IMR-90 (cell line): Measurements from ENCODE around the gene TMEM223.
"Not testable (repeated sequence)": the region's sequence is repeated elsewhere in the genome, so short reads cannot be mapped to it uniquely, and the experiment has no call there.

Experiments
- CTCF ChIP-seq: conservative IDR thresholded peaks from 2 replicates; pipeline ENCODE4 v1.5.1; 2012; ENCODE audit warnings: mild to moderate bottlenecking, low read depth, low read length, improper control_type of control experiment
- POLR2A ChIP-seq: IDR thresholded peaks from 2 replicates; pipeline ENCODE4 v1.6.1; 2012; ENCODE audit warnings: mild to moderate bottlenecking, low read depth, low read length

GRCh38 chr11:62749931-62750330, 41.9 kb downstream of the TMEM223 start:
- TF ChIP-seq CTCF, POLR2A: not testable (repeated sequence)
